HepG2 (cell line): Measurements from ENCODE around the gene MX2. TPM values are rescaled to one million over a fixed set of nuclear protein-coding genes. Genes with fewer than 3 reads are reported as not detected.

Source experiments
- ATAC-seq: fragments of 200-7000 bp; cut with Tn5 transposase; 3 replicates; pipeline ENCODE4 v1.9.1; 2020; ENCODE audit warnings: mild to moderate bottlenecking, moderate library complexity
- BruUV-seq: library from RNA; stranded (reverse); fragments of 400-500 nt; replicated peaks from 2 replicates; lab custom pipeline; 2021; lab: Mats Ljungman, UMichigan
- CTCF ChIA-PET: fragments of 300-600 bp; formaldehyde crosslinking; extraction: SDS; loops from one replicate; lab custom pipeline; 2021; ENCODE audit warnings: low total read pairs, inconsistent platforms, low intra/inter-chr PET ratio; lab: Yijun Ruan, JAX
- POLR2A ChIA-PET: fragments of 350-600 bp; sonication (Branson Sonifier 250); formaldehyde crosslinking; loops from one replicate; lab custom pipeline; 2020; ENCODE audit warnings: antibody characterized with exemption, inconsistent platforms; lab: Yijun Ruan, JAX
- DNase-seq: peaks from one replicate; pipeline ENCODE4 v3.0.0-alpha.2; 2015; ENCODE audit warnings: low spot score
- FAIRE-seq: peaks from 3 replicates; lab custom pipeline; 2011; peaks lifted over from hg19 to GRCh38; lab: Jason Lieb, UNC
- H2AFZ ChIP-seq: one replicate; pipeline ENCODE4 v1.6.1; 2011; ENCODE audit warnings: low read length, inconsistent platforms
- H3K27ac ChIP-seq: fragments of 300-600 bp; 3 replicates; pipeline ENCODE4 v1.8.0; 2011; ENCODE audit warnings: mixed run types, mild to moderate bottlenecking, mixed read lengths, low read length, inconsistent platforms; ENCODE audit not compliant: insufficient read depth; ENCODE audit errors: extremely low read length
- H3K27me3 ChIP-seq, 2 experiments: fragments of 200-600 bp in 1 of 2; 2 replicates in 1 of 2; 3 replicates in 1 of 2; pipeline versions ENCODE4 v1.6.0 to v1.8.0; 2011; ENCODE audit warnings: low read length in 2 of 2, mild to moderate bottlenecking in 2 of 2, moderate library complexity in 2 of 2, inconsistent platforms in 1 of 2; ENCODE audit not compliant: insufficient read depth in 2 of 2, control insufficient read depth in 1 of 2
- H3K36me3 ChIP-seq, 2 experiments: fragments of 200-600 bp in 1 of 2; replicated peaks in 1 of 2; 2 replicates in 1 of 2; 3 replicates in 1 of 2; pipeline versions ENCODE4 v1.5.1 to v1.8.0; 2011; ENCODE audit warnings: low read length in 2 of 2, inconsistent platforms in 1 of 2; ENCODE audit not compliant: insufficient read depth in 2 of 2, control insufficient read depth in 1 of 2
- H3K4me1 ChIP-seq: 2 replicates; pipeline ENCODE4 v1.5.1; 2012; ENCODE audit warnings: low read length, inconsistent platforms; ENCODE audit not compliant: insufficient read depth
- H3K4me2 ChIP-seq: 2 replicates; pipeline ENCODE4 v1.6.0; 2011; ENCODE audit warnings: low read depth, low read length, inconsistent platforms
- H3K4me3 ChIP-seq, 3 experiments: fragments of 200-600 bp in 1 of 3; sonication (generic), shearing (Covaris generic) in 1 of 3; replicated peaks in 1 of 3; 2 replicates each; pipeline ENCODE4 v1.5.1; 2011 to 2016; ENCODE audit warnings: low read length in 3 of 3, inconsistent platforms in 2 of 3, low read depth in 2 of 3, mild to moderate bottlenecking in 2 of 3, control low read depth in 1 of 3, mixed read lengths in 1 of 3; ENCODE audit not compliant: insufficient read depth in 1 of 3
- H3K79me2 ChIP-seq: one replicate; pipeline ENCODE4 v1.6.1; 2011; ENCODE audit warnings: low read length, inconsistent platforms; ENCODE audit not compliant: insufficient read depth
- H3K9ac ChIP-seq: 2 replicates; pipeline ENCODE4 v1.6.0; 2011; ENCODE audit warnings: mild to moderate bottlenecking, low read depth, low read length, inconsistent platforms; ENCODE audit not compliant: insufficient read depth
- H3K9me3 ChIP-seq: 2 replicates; pipeline ENCODE4 v1.5.1; 2012; ENCODE audit warnings: mild to moderate bottlenecking, low read length
- H4K20me1 ChIP-seq: 2 replicates; pipeline ENCODE4 v1.6.0; 2011; ENCODE audit warnings: inconsistent platforms, mild to moderate bottlenecking, low read length, moderate library complexity; ENCODE audit not compliant: insufficient read depth
- ARID2 ChIP-seq: sonication (generic); formaldehyde crosslinking; IDR thresholded peaks from 2 replicates; pipeline ENCODE4 v1.8.1; 2022; ENCODE audit warnings: mild to moderate bottlenecking, missing genetic modification reagents, borderline replicate concordance
- CHCHD3 ChIP-seq: sonication (generic); formaldehyde crosslinking; IDR thresholded peaks from 2 replicates; pipeline ENCODE4 v1.8.0; 2022; ENCODE audit warnings: mild to moderate bottlenecking, missing genetic modification reagents, moderate library complexity
- HNF4A ChIP-seq: sonication (generic); formaldehyde crosslinking; IDR thresholded peaks from 2 replicates; pipeline ENCODE4 v1.4.0; 2020; ENCODE audit warnings: missing genetic modification reagents
- KDM1A ChIP-seq: IDR thresholded peaks from 2 replicates; pipeline ENCODE4 v1.6.1; 2016; ENCODE audit warnings: missing compliant biosample characterization
- MIER2 ChIP-seq: IDR thresholded peaks from 2 replicates; pipeline ENCODE4 v1.6.1; 2016; ENCODE audit warnings: missing biosample characterization, missing genetic modification reagents
- NFRKB ChIP-seq: fragments of 450-650 bp; IDR thresholded peaks from 2 replicates; pipeline ENCODE4 v1.6.1; 2017
- NR3C1 ChIP-seq: sonication (generic); formaldehyde crosslinking; IDR thresholded peaks from 2 replicates; pipeline ENCODE4 v1.4.0; 2020; ENCODE audit warnings: missing genetic modification reagents
- ZKSCAN5 ChIP-seq: sonication (generic); formaldehyde crosslinking; IDR thresholded peaks from 2 replicates; pipeline ENCODE4 v1.5.1; 2020; ENCODE audit warnings: mild to moderate bottlenecking, missing genetic modification reagents
- ZNF160 ChIP-seq: sonication (generic); formaldehyde crosslinking; IDR thresholded peaks from 2 replicates; pipeline ENCODE4 v1.8.0; 2022; ENCODE audit warnings: mild to moderate bottlenecking, inconsistent platforms, missing genetic modification reagents
- ZNF17 ChIP-seq: sonication (generic); formaldehyde crosslinking; IDR thresholded peaks from 2 replicates; pipeline ENCODE4 v1.5.0; 2020; ENCODE audit warnings: mild to moderate bottlenecking, missing genetic modification reagents
- ZNF589 ChIP-seq: sonication (generic); formaldehyde crosslinking; conservative IDR thresholded peaks from 2 replicates; pipeline ENCODE4 v1.8.0; 2022; ENCODE audit warnings: mild to moderate bottlenecking, moderate library complexity, missing genetic modification reagents
- ZNF737 ChIP-seq: sonication (generic); formaldehyde crosslinking; IDR thresholded peaks from 2 replicates; pipeline ENCODE4 v1.5.0; 2020; ENCODE audit warnings: missing genetic modification reagents, mild to moderate bottlenecking, borderline replicate concordance
- ZSCAN25 ChIP-seq: sonication (generic); formaldehyde crosslinking; IDR thresholded peaks from 2 replicates; pipeline ENCODE4 v1.8.0; 2022; ENCODE audit warnings: mild to moderate bottlenecking, missing genetic modification reagents
- WGBS: methylation state at CpG from one replicate; pipeline ENCODE4 v1.1.6; 2017; ENCODE audit warnings: low lambda C conversion rate; 5-methylcytosine and 5-hydroxymethylcytosine counted together
- in situ Hi-C: cut with HindIII; loops from 2 replicates; pipeline ENCODE4 v1.10.0; 2017; ENCODE audit warnings: low pct_unique_long_range_greater_than_20kb; ENCODE audit not compliant: extremely low pct_ligation_motif_present
- intact Hi-C: fragments of 100-400 bp; cut with micrococcal nuclease; formaldehyde crosslinking; loops from one replicate; pipeline ENCODE4 v1.10.0; 2022; ENCODE audit not compliant: unreplicated experiment
- polyA plus RNA-seq, 8 experiments: library from polyadenylated mRNA; depleted of rRNA in 3 of 8; stranded (reverse) in 7 of 8; unstranded in 1 of 8; fragments of >200 nt; fragmentation: Illumina TruSeq in 4 of 8; extraction: Trizol in 4 of 8; gene quantifications; 2 replicates each; pipeline versions ENCODE4 v1.2.1 to v1.2.3, GENCODE V29; 2011 to 2016; ENCODE audit warnings: low read depth in 4 of 8, missing spikeins in 1 of 8, mixed read lengths in 1 of 8; ENCODE audit not compliant: insufficient read depth in 1 of 8
- total RNA-seq, 5 experiments: library from RNA; depleted of rRNA; stranded (reverse); fragments of >200 nt; fragmentation: Illumina TruSeq; extraction: Trizol; gene quantifications; 2 replicates each; pipeline ENCODE4 v1.2.3, GENCODE V29; 2016; ENCODE audit warnings: low read depth in 1 of 5
- TF ChIP-seq, protein P1 (sequence below): sonication (generic); formaldehyde crosslinking; IDR thresholded peaks from 2 replicates; pipeline ENCODE4 v1.8.0; 2022; ENCODE audit warnings: mild to moderate bottlenecking, missing genetic modification reagents; ENCODE audit not compliant: insufficient replicate concordance
- TF ChIP-seq, protein P2 (sequence below): sonication (generic); formaldehyde crosslinking; IDR thresholded peaks from 2 replicates; pipeline ENCODE4 v1.5.0; 2020; ENCODE audit warnings: mild to moderate bottlenecking, missing genetic modification reagents, borderline replicate concordance
- TF ChIP-seq, protein P3 (sequence below): sonication (generic); formaldehyde crosslinking; IDR thresholded peaks from 2 replicates; pipeline ENCODE4 v1.4.0; 2020; ENCODE audit warnings: missing genetic modification reagents, low read depth, mild to moderate bottlenecking, borderline replicate concordance
- TF ChIP-seq, protein P4 (sequence below): sonication (generic); formaldehyde crosslinking; IDR thresholded peaks from 2 replicates; pipeline ENCODE4 v1.4.0; 2020; ENCODE audit warnings: missing genetic modification reagents, mild to moderate bottlenecking, borderline replicate concordance

The MX2 gene
- total and polyA plus RNA-seq, 2 of the 13 experiments (the other 11 are each of a cell fraction or from before 2014, with no cell fraction given): 24.0 to 35.7 TPM

DNA sequence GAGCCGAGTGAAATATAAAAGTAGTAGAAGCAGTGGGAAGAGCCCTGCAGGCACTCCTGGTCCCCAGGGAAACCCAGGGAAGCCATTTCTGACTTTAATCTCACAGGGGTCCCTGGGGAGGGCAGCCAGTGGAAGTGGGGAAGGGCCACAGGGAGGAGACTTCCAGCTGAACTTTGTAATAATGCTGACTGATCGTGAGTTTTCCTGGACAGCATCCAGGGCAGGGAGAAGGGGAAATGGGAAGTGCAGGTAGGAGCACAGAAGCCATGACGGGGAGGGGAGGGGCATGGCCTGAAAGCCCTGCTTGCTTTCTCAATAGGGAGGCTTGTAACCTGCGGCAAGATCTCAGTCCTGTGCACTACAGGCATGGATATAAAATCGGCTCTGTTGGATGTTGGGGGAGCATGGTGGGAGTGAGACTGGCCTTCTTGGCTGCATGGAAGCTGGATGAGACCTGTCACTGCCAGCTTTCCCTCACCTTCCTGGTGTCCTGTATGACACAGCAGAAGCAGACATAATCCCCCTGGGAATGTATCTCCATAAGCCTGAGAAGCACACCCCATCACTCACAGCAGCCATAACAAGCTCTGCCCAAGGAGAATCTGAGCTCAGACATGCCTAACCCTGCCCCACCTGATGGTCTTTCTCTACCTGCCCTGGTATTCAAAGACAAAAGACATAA lies 49.1 kb downstream of the MX2 start:
- ChIA-PET POLR2A (no interaction called here), CTCF (no interaction called here)
- Histone ChIP-seq H3K4me2 (no peak overlapping the region; the same call in 1 of the 2 replicates), H3K9me3 (no peaks in the 10 kb centered on the region), H3K4me1 (peaks cover 13% of the 10 kb centered on the region), H3K36me3 (peaks cover 0 to 5% of the 10 kb centered on the region in 2 experiments; a peak in 2 of 5 replicates), H4K20me1 (no peaks in the 10 kb centered on the region), H3K9ac (no peak overlapping the region), H2AFZ (no peak overlapping the region), H3K4me3 (no peak overlapping the region), H3K27me3 (no peaks in the 10 kb centered on the region), H3K27ac (no peak overlapping the region), H3K79me2 (no peaks in the 10 kb centered on the region)
- in situ Hi-C loops: no loop called here
- TF ChIP-seq KDM1A (no peak), ARID2 (CRISPR knock-in tag) (no peak), ZNF589 (no peak), CHCHD3 (CRISPR knock-in tag) (no peak), NR3C1 (CRISPR knock-in tag) (no peak), ZKSCAN5 (no peak), MIER2 (no peak), ZNF17 (CRISPR knock-in tag) (no peak), ZNF160 (CRISPR knock-in tag) (no peak), NFRKB (no peak), ZNF737 (CRISPR knock-in tag) (no peak), HNF4A (CRISPR knock-in tag) (no peak), ZSCAN25 (CRISPR knock-in tag) (no peak)
- TF ChIP-seq, protein P1, sequence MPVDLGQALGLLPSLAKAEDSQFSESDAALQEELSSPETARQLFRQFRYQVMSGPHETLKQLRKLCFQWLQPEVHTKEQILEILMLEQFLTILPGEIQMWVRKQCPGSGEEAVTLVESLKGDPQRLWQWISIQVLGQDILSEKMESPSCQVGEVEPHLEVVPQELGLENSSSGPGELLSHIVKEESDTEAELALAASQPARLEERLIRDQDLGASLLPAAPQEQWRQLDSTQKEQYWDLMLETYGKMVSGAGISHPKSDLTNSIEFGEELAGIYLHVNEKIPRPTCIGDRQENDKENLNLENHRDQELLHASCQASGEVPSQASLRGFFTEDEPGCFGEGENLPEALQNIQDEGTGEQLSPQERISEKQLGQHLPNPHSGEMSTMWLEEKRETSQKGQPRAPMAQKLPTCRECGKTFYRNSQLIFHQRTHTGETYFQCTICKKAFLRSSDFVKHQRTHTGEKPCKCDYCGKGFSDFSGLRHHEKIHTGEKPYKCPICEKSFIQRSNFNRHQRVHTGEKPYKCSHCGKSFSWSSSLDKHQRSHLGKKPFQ (CRISPR knock-in tag): no peak
- TF ChIP-seq, protein P2, sequence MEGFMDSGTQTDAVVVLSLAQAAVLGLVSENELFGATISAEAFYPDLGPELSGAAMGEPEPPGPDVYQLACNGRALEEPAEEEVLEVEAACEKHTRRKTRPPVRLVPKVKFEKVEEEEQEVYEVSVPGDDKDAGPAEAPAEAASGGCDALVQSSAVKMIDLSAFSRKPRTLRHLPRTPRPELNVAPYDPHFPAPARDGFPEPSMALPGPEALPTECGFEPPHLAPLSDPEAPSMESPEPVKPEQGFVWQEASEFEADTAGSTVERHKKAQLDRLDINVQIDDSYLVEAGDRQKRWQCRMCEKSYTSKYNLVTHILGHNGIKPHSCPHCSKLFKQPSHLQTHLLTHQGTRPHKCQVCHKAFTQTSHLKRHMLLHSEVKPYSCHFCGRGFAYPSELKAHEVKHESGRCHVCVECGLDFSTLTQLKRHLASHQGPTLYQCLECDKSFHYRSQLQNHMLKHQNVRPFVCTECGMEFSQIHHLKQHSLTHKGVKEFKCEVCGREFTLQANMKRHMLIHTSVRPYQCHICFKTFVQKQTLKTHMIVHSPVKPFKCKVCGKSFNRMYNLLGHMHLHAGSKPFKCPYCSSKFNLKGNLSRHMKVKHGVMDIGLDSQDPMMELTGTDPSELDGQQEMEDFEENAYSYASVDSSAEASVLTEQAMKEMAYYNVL: no peak
- TF ChIP-seq, protein P3, sequence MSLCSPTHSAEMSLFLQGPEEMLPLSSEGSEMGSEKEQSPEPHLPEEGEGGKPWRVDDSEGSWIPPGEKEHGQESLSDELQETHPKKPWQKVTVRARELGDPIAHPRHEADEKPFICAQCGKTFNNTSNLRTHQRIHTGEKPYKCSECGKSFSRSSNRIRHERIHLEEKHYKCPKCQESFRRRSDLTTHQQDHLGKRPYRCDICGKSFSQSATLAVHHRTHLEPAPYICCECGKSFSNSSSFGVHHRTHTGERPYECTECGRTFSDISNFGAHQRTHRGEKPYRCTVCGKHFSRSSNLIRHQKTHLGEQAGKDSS: no peak
- TF ChIP-seq, protein P4, sequence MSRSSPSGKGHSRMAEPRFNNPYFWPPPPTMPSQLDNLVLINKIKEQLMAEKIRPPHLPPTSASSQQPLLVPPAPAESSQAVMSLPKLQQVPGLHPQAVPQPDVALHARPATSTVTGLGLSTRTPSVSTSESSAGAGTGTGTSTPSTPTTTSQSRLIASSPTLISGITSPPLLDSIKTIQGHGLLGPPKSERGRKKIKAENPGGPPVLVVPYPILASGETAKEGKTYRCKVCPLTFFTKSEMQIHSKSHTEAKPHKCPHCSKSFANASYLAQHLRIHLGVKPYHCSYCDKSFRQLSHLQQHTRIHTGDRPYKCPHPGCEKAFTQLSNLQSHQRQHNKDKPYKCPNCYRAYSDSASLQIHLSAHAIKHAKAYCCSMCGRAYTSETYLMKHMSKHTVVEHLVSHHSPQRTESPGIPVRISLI (CRISPR knock-in tag): no peak
- ATAC-seq (peak; percentile 52), DNase-seq (no peak), FAIRE-seq (no peak)
- BruUV-seq: no TSS peak
- 41% methylated on average over 5 of the region's 5 CpGs for WGBS
- intact Hi-C loops: no loop called here
